ENCODE results near the gene ACSBG1.

The ACSBG1 gene

GRCh38 chr15:78211189-78211921, 23.0 kb downstream of the ACSBG1 start:
- TF ChIP-seq CTCF (IDR thresholded peaks at IDR 0.05; ENCODE audit: control extremely low read depth, extremely low read depth, low read depth, missing control alignments) = no peak
- POLR2A ChIA-PET = no interaction called here
- DNase-seq (ENCODE audit: extremely low spot score) = no peak
- CTCF ChIA-PET = interaction anchor here (0.9 to 4.2 kb wide), 9 partner anchors 13 to 99 kb away, joined by 3 to 20 read pairs (median 3); partner anchors contain the start of gene CIB2

- POLR2A ChIA-PET = no interaction called here
- CTCF ChIA-PET = interaction anchor here (1.0 to 4.2 kb wide), 3 partner anchors 31 to 96 kb away, joined by 3 to 20 read pairs (median 10); partner anchors contain the start of gene CIB2
- TF ChIP-seq CTCF (IDR thresholded peaks at IDR 0.05; ENCODE audit: control extremely low read depth, extremely low read depth, low read depth, missing control alignments) = no peak
- no peak for DNase-seq (ENCODE audit: extremely low spot score)
These were observed 24.0 kb downstream of the ACSBG1 start for GRCh38 chr15:78210349-78210717.

GRCh38 chr15:78209646-78210348, 24.6 kb downstream of the ACSBG1 start:
- ChIA-PET CTCF (interaction anchor here (1.0 to 4.2 kb wide), 2 partner anchors 31 to 96 kb away, joined by 3 to 20 read pairs; no protein-coding TSS in a partner anchor), POLR2A (no interaction called here)
- no peak for DNase-seq (ENCODE audit: extremely low spot score)
- no peak for TF ChIP-seq CTCF (IDR thresholded peaks at IDR 0.05; ENCODE audit: control extremely low read depth, extremely low read depth, low read depth, missing control alignments)

GRCh38 chr15:78208887-78209645, 25.3 kb downstream of the ACSBG1 start:
- CTCF ChIA-PET = interaction anchor here (1.0 to 4.2 kb wide), 2 partner anchors 32 to 95 kb away, joined by 3 to 20 read pairs; no protein-coding TSS in a partner anchor
- no peak for DNase-seq (ENCODE audit: extremely low spot score)
- TF ChIP-seq CTCF (IDR thresholded peaks at IDR 0.05; ENCODE audit: control extremely low read depth, extremely low read depth, low read depth, missing control alignments) = no peak
- POLR2A ChIA-PET = no interaction called here

GRCh38 chr15:78208341-78208844, 26.0 kb downstream of the ACSBG1 start:
- POLR2A ChIA-PET = no interaction called here
- CTCF ChIA-PET = interaction anchor here (1.4 kb wide), 1 partner anchor 13 kb away, joined by 3 read pairs; no protein-coding TSS in a partner anchor

More at GRCh38 chr15:78208341-78208844, 26.0 kb downstream of the ACSBG1 start:
- DNase-seq (ENCODE audit: extremely low spot score) = no peak
- TF ChIP-seq CTCF (IDR thresholded peaks at IDR 0.05; ENCODE audit: control extremely low read depth, extremely low read depth, low read depth, missing control alignments) = no peak

Data from GM10248 (cell line).